Breast epithelium (tissue), 4 donors: ENCODE results near the gene KLHL26. TPM values are rescaled to one million over a fixed set of nuclear protein-coding genes. Genes with fewer than 3 reads are reported as not detected.

ENCODE experiments used
- DNase-seq, 2 donors: peaks; one replicate each; pipeline ENCODE4 v3.0.0-alpha.2; 2019; ENCODE audit warnings: low spot score in 2 of 2
- H3K27ac ChIP-seq, 2 donors: fragments of 200-600 bp; sonication (generic) in 1 of 2; one replicate each; pipeline ENCODE4 v1.5.1; 2016 to 2019; ENCODE audit warnings: mild to moderate bottlenecking in 1 of 2
- H3K27me3 ChIP-seq, 2 donors: fragments of 200-600 bp; sonication (generic) in 1 of 2; one replicate each; pipeline versions ENCODE4 v1.5.1 to v1.6.0; 2017 to 2019; ENCODE audit warnings: control low read depth in 1 of 2, mild to moderate bottlenecking in 1 of 2
- H3K36me3 ChIP-seq: fragments of 200-600 bp; one replicate; pipeline ENCODE4 v1.5.1; 2019
- H3K4me1 ChIP-seq, 2 donors: fragments of 200-600 bp; sonication (generic); one replicate each; pipeline ENCODE4 v1.5.1; 2016 to 2019; ENCODE audit warnings: control low read depth in 1 of 2
- H3K4me3 ChIP-seq, 3 donors: fragments of 200-600 bp; sonication (generic); 1 replicate in 2 of 3; 2 replicates in 1 of 3; pipeline ENCODE4 v1.5.1; 2016 to 2019; ENCODE audit warnings: mild to moderate bottlenecking in 3 of 3, moderate library complexity in 2 of 3
- H3K9me3 ChIP-seq, 2 donors: fragments of 200-600 bp; sonication (generic) in 1 of 2; one replicate each; pipeline ENCODE4 v1.5.1; 2016 to 2019; ENCODE audit warnings: control low read depth in 1 of 2
- POLR2A ChIP-seq: fragments of 450-650 bp; IDR thresholded peaks from one replicate; pipeline ENCODE4 v1.6.1; 2016; ENCODE audit warnings: antibody characterized with exemption, mild to moderate bottlenecking, moderate library complexity
- POLR2AphosphoS5 ChIP-seq, 3 donors: sonication (generic); formaldehyde crosslinking; IDR thresholded peaks; one replicate each; pipeline ENCODE4 v1.6.1; 2017; ENCODE audit warnings: antibody characterized with exemption in 3 of 3
- intact Hi-C: fragments of 100-400 bp; cut with DNase I; formaldehyde crosslinking; loops from one replicate; pipeline ENCODE4 v1.15.1; 2023; ENCODE audit warnings: low total_unique reads
- total RNA-seq, 3 donors: library from RNA; depleted of rRNA; stranded (reverse); fragments of >200 nt; gene quantifications; one replicate each; pipeline ENCODE4 v1.1.0, GENCODE V29; 2016
- TF ChIP-seq, protein P1 (sequence below), 3 donors: fragments of 450-650 bp; IDR thresholded peaks; one replicate each; pipeline ENCODE4 v1.5.1; 2016 to 2017; ENCODE audit warnings: antibody characterized with exemption in 3 of 3, mild to moderate bottlenecking in 3 of 3, moderate library complexity in 3 of 3

KLHL26 gene
- total RNA-seq, 3 donors from 2014 or later, result 7.0 to 18.1 (median 14.7) TPM

DNA sequence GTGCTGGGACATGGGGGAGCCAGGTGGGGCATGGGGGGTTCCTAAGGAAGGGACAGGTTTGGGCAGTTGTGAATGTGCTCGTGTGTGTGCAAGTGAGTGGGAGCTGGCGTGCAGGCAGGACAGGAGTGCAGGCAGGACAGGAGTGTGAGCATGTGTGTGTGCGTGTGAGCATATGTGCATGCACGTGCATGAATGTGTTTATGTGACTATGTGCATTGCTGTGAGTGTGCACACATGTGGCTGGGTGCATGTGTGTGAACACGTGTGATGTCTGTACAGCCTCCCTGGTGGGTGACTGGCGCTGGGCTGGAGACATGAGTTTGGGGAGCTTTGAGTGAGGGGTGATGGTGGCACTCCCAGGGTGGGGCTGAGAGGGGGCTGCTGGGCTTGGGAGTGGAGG is 80.0 kb downstream of the KLHL26 start:
- Histone ChIP-seq H3K36me3 (no peaks in the 10 kb centered on the region), H3K27me3 (no peaks in the 10 kb centered on the region), H3K4me1 (no peaks in the 10 kb centered on the region), H3K9me3 (no peaks in the 10 kb centered on the region), H3K4me3 (no peak overlapping the region), H3K27ac (no peak overlapping the region)
- intact Hi-C loops, result no loop called here
- DNase-seq, result no peak
- TF ChIP-seq, protein P1, sequence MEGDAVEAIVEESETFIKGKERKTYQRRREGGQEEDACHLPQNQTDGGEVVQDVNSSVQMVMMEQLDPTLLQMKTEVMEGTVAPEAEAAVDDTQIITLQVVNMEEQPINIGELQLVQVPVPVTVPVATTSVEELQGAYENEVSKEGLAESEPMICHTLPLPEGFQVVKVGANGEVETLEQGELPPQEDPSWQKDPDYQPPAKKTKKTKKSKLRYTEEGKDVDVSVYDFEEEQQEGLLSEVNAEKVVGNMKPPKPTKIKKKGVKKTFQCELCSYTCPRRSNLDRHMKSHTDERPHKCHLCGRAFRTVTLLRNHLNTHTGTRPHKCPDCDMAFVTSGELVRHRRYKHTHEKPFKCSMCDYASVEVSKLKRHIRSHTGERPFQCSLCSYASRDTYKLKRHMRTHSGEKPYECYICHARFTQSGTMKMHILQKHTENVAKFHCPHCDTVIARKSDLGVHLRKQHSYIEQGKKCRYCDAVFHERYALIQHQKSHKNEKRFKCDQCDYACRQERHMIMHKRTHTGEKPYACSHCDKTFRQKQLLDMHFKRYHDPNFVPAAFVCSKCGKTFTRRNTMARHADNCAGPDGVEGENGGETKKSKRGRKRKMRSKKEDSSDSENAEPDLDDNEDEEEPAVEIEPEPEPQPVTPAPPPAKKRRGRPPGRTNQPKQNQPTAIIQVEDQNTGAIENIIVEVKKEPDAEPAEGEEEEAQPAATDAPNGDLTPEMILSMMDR (IDR thresholded peaks at IDR 0.05), result no peak
- TF ChIP-seq POLR2AphosphoS5 (IDR thresholded peaks at IDR 0.05), result no peak
- no peak for TF ChIP-seq POLR2A

DNA sequence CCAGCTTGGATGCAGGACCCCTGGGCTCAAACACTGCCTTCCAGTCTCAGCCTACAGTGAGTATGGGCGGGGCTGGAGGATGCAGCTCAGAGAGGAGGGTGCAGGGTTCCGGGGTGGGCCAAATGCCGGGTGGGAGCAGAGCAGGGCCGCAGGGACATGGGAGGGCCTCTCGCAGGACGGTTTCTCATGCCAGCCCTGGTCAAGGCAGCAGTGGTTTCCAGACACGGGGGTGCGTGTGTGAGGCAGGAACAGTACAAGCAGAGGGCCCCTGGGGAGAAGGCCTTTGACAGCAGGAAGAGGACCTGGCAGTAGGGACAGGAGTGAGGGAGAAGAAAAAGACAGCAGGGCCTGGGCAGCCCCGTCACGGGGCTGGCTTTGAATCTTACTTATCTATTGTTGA is 80.8 kb downstream of the KLHL26 start:
- Histone ChIP-seq H3K27me3 (no peaks in the 10 kb centered on the region), H3K4me3 (no peak overlapping the region), H3K36me3 (no peaks in the 10 kb centered on the region), H3K9me3 (no peaks in the 10 kb centered on the region), H3K4me1 (no peaks in the 10 kb centered on the region), H3K27ac (no peak overlapping the region)
- intact Hi-C loops, result no loop called here
- no peak for DNase-seq
- no peak for TF ChIP-seq POLR2A
- no peak for TF ChIP-seq POLR2AphosphoS5 (IDR thresholded peaks at IDR 0.05)
- TF ChIP-seq, protein P1 (IDR thresholded peaks at IDR 0.05), result no peak

DNA sequence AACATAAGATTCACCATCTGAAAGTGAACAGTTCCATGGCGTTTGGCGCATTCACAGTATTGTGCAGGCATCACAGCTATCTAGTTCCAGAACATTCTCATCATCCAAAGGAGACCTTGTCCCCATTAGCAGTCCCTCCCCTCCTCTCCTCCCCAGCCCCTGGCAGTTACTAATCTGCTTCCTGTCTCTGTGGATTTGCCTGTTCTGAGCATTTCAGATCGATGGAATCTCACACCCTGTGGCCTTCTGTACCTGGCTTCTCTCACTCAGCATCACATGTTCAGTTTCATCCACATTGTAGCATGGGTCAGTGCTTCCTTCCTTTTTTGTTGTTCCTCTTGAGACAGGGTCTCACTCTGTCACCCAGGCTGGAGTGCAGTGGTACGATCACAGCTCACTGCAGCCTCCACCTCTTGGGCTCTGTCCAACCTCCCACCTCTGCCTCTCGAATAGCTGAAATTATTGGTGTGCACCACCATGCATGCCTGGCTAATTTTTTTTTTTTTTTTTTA is 81.2 kb downstream of the KLHL26 start:
- no peak for DNase-seq
- TF ChIP-seq POLR2AphosphoS5 (IDR thresholded peaks at IDR 0.05), result no peak
- TF ChIP-seq POLR2A, result no peak
- TF ChIP-seq, protein P1 (IDR thresholded peaks at IDR 0.05), result no peak
- Histone ChIP-seq H3K27me3 (no peaks in the 10 kb centered on the region), H3K9me3 (no peaks in the 10 kb centered on the region), H3K4me3 (no peak overlapping the region), H3K27ac (no peak overlapping the region), H3K4me1 (no peaks in the 10 kb centered on the region), H3K36me3 (no peaks in the 10 kb centered on the region)
- intact Hi-C loops, result no loop called here

DNA sequence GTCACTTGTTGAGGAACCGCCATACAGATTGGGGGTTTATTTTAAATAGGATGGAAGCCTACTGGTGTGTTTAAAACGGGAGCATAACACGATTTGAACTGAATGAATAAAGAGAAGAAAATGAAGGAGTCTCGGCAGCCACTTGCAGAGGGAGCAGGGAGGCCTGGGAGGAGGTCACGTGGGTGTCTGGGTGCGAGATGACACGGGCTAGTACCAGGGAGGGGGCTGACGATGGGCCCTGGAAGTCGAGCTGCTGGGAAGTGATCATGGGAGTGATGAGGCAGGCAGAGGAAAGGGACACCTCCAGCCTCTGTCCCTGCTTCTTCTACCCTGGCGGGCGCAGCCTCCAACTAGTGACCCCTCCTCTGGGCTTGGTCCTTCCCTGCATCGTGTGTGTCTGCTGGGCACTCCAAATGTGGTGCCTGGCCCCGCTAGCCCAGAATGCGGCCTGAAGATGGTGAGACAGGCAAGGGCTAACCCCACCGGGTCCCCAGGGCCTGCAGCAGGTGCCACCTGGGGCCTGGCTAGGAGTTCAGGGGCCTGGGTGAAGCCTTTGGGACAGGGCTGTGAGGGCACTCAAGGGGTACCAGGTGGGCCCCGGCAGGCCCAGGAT is 82.1 kb downstream of the KLHL26 start:
- Histone ChIP-seq H3K4me3 (no peak overlapping the region), H3K27me3 (no peaks in the 10 kb centered on the region), H3K36me3 (no peaks in the 10 kb centered on the region), H3K27ac (no peak overlapping the region), H3K9me3 (no peaks in the 10 kb centered on the region), H3K4me1 (no peaks in the 10 kb centered on the region)
- no peak for DNase-seq
- intact Hi-C loops, result no loop called here
- TF ChIP-seq POLR2AphosphoS5 (IDR thresholded peaks at IDR 0.05) (no peak), POLR2A (no peak)
- TF ChIP-seq, protein P1 (IDR thresholded peaks at IDR 0.05), result no peak

DNA sequence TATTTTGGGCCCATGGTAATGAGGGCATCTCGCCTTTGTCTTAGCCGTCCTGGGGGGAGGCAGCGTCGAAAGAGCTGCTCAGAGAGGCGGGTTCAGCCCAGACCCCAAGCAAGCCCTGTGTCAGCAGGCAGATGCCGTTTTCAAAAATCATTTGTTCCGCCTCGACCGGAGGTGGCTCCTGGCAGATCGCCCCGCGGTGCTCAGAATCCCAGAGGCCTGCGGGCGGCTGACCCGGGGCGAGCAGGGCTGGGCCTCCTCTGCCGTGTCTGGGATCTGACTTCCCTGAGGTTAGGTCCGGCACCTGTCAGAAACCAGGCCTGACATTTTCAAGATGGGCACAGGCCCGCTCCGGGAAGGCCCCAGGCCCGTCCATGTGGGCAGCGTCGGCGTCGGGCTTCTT is 82.7 kb downstream of the KLHL26 start:
- Histone ChIP-seq H3K27ac (no peak overlapping the region), H3K4me1 (no peaks in the 10 kb centered on the region), H3K36me3 (no peaks in the 10 kb centered on the region), H3K27me3 (no peaks in the 10 kb centered on the region), H3K9me3 (no peaks in the 10 kb centered on the region), H3K4me3 (no peak overlapping the region)
- no peak for DNase-seq
- TF ChIP-seq POLR2A (no peak), POLR2AphosphoS5 (IDR thresholded peaks at IDR 0.05) (no peak)
- TF ChIP-seq, protein P1 (IDR thresholded peaks at IDR 0.05), result no peak
- intact Hi-C loops, result no loop called here

Other genes with a start within 250 kb of the KLHL26 start
- gene LRRC25, start 239.4 kb upstream of the KLHL26 start, total RNA-seq, result 10 to 100 TPM in 1 of 3 donors, 1 to 10 TPM in 2; 3.9 to 27.2 (median 7.2) TPM
- gene SSBP4, start 217.6 kb upstream of the KLHL26 start, total RNA-seq, result 10 to 100 TPM; 29.4 to 71.8 (median 46.7) TPM
- gene ISYNA1, start 198.9 kb upstream of the KLHL26 start, total RNA-seq, result 10 to 100 TPM in 2 of 3 donors, 1 to 10 TPM in 1; 7.4 to 42.9 (median 40.2) TPM
- 10 to 100 TPM; 13.0 to 22.3 (median 15.7) TPM for gene ELL, start 115.0 kb upstream of the KLHL26 start, total RNA-seq
- 100 to 1,000 TPM; 214 to 336 (median 294) TPM for gene FKBP8, start 93.5 kb upstream of the KLHL26 start, total RNA-seq
- gene KXD1, start 79.2 kb upstream of the KLHL26 start, total RNA-seq, result 100 to 1,000 TPM in 2 of 3 donors, 10 to 100 TPM in 1; 92.6 to 140 (median 139) TPM
- gene UBA52, start 65.2 kb upstream of the KLHL26 start, total RNA-seq, result 100 to 1,000 TPM; 729 to 865 (median 831) TPM
- gene REX1BD, start 48.2 kb upstream of the KLHL26 start, total RNA-seq, result 100 to 1,000 TPM in 2 of 3 donors, 10 to 100 TPM in 1; 99.8 to 117 (median 111) TPM
- 10 to 100 TPM in 2 of 3 donors, 1 to 10 TPM in 1; 5.6 to 68.6 (median 21.0) TPM for gene CRLF1, start 30.2 kb upstream of the KLHL26 start, total RNA-seq
- gene TMEM59L, start 24.2 kb upstream of the KLHL26 start, total RNA-seq, result 1 to 10 TPM in 2 of 3 donors, not detected in 1; 1.2 to 2.3 TPM
- 1 to 10 TPM; 4.8 to 6.1 (median 5.9) TPM for gene CRTC1, start 46.7 kb downstream of the KLHL26 start, total RNA-seq
- gene COMP, start 154.3 kb downstream of the KLHL26 start, total RNA-seq, result 1 to 10 TPM; 1.0 to 4.9 (median 2.2) TPM
- 10 to 100 TPM; 59.8 to 83.6 (median 75.2) TPM for gene UPF1, start 194.9 kb downstream of the KLHL26 start, total RNA-seq